NCI-H1694 treated with DMSO at 0.1 percent for 48 hours (cell line): ENCODE measurements around the gene OLFML2B.

Source experiments
- DNase-seq: peaks from one replicate; lab custom pipeline; 2025; lab: John Stamatoyannopoulos, UW

Gene OLFML2B

DNA sequence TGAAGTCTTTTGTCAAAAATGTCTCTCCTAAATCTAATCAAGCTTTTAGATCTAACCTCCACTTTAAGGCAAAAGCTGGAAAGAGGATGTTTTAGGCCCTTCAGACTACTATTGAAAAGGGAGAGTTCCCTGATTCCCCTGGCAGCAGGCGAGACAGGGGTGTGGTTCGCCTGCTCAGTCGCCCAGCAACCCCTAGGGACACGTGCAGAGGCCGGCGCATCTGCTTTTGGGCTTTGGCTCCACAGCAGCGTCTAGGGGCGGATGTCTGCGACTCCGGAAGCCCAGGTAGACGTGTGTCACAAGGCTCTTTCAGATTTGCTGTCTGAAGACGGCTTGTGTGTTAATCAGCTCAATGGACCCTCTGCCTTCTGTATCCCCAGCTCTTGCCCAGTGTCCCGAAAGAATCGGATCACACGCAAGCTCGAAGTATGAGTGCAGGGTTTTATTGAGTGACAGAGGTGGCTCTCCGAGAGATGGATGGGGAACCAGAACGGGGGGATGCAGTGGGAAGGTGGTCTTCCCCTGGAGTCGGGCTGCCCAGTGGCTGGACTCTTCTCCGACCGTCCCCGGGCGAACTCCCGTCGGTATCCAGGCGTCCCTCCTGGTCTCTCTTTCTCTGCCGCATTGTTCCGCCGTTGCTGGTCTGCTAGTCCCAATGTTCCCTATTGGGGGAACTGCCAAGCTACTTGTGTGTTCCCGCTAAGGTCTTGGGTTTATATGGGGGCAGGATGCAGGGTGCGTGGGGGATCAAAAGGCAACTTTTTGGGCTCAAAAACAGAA lies 45.5 kb downstream of the OLFML2B start:
- no peak for DNase-seq

DNA sequence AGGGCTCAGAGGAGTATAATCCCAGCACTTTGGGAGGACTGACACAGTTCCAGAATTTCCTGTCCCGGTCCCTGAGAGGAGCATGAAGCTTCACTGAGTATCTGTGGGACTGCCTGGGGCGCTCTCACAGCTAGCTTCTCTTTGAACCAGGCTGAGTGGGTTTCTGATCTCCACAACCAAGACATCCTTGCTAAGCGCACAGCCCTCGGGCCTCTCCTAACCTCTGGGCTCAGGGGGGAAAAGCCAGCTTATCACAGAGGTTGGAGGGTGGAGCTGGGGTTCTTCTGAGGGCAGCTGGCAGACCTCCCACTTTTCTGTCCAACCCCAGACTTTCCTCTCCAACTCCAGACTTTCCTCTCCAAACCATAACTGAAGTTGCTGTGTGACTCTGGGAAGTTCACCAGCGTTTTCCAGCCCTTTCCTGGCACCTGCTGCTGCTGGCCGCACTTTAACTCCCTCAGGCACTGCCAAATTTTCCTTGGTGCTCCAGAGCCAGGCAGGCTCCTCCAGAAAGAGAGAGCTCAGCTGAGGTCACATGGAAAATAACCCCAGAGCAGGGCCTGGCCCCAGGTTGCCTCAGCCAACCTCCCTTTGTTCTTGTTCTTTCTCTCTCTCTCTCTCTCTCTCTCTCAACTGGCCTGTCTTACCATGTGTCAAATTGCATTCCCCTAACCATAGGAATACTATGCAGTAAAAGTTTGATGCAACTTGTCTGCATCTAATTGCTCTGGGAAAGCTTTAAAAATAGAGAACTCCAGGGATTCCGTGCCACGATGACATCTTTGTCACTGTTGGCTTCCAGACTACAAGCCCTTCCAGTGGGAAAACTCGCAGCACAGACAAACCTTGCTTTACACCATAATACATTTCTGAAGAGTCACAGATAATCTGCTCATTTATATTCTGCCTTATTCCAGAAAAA lies 49.5 kb downstream of the OLFML2B start:
- no peak for DNase-seq

DNA sequence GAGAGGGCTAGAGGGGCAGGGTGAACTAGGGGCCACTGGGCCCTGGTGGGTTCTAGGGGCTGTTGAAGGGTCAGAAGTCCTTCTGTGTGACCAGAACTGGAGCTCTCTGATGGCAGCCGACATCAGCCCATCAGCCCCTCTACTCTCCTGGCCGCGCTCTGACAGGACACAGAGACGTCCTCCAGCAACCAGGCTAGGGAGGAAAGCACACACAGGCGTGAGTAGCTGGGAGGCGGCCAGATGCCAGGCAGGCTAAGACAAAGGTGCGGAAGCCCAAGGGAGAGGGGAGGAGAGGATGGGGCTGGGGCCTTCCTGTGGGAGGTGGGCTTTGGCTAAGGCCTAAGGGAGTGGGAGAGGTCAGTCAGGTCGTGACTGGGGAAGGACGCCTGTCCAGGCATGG lies 50.8 kb downstream of the OLFML2B start:
- no peak for DNase-seq

DNA sequence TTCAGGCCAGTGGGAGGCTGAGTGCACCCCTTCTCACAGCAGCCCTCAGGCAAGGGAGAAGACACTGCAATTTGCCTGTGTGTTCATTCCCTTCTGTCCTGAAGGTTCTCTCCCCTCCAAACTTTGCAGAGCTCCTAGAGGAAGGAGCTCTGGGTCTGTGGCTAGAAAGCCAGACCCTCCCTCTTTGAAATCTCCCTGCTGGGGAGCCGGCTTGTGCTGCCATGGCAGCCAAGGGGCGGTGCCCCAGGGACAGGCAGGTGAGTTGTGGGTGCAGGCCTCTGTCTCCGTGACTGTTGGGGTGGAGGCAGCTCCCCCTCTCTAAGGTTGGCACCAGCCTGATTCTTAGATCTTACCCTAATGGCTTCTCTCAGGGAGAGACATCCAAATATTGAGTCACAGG lies 53.0 kb downstream of the OLFML2B start:
- no peak for DNase-seq

DNA sequence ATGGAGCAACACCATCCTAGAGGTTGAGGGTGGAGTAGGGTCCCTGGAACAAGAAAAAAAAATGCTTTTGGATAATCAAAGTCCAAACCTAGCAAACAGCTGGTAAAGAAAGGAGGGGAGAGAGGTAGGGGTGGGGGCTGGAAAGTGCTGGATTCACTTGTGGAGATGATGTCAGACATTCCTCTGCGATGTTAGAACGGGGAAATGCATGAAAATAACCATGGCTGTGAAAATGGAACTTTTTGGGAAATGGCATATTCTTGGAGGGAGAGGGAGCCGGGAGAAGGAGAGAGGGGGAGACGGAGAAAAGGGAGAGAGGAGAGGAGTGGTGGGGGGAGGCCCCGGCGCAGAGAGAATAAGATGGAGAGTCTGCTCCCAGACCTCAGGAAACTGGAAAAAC lies 53.6 kb downstream of the OLFML2B start:
- DNase-seq = no peak

DNA sequence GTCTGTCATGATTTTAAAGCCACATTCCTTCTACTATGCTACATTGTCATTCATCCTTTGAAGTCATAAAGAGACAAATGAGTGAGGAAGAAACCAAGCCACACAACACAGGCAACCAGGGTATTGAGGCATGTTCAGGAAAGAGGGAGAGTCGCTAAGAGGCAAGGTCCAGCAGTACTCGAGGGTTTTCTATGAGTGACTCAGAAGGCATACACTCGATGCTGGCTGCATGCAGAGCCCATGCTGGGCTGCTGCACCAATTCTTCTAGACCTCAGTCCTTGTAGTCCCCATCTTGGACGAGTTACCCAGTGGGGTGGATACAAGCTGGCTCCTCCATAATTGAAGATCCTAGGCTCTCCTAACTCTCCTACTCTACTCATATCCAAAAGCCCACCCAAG lies 57.6 kb downstream of the OLFML2B start:
- no peak for DNase-seq

DNA sequence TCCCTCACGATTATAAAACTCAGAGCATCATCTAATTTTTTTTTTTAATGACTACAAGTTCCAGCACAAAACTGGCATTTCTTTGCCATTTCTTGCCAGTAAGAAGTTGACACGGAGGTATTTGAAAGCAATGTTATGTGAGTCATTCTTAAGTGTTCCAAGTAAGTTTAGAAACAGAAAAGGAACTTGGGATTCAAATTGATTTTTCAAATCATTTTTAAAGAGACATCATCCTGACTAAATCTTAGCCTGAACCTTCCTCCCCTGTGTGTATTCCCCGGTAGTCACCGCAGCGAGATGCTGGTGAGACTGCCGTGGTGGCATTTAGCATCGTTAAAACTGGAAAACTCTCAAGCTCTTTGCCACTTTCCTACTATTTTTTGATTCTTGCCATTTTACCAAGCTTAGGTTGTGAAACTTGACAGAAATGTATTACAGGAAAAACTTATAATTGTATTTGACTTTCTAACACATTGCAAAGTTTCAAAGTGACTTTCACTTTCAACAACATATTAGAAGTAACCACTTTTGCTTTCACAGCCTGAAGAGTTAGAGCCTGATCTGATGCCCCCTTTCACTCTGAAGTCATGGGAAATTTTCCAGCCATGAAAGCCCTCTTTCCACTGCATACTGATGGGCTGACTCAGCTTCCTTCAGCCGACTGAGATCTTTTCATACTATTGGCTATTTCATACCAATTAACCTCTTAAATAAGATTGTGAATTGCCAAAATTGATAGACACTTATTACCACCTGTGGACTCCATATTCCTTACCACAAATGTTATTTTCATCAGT lies 61.4 kb downstream of the OLFML2B start:
- DNase-seq = no peak

DNA sequence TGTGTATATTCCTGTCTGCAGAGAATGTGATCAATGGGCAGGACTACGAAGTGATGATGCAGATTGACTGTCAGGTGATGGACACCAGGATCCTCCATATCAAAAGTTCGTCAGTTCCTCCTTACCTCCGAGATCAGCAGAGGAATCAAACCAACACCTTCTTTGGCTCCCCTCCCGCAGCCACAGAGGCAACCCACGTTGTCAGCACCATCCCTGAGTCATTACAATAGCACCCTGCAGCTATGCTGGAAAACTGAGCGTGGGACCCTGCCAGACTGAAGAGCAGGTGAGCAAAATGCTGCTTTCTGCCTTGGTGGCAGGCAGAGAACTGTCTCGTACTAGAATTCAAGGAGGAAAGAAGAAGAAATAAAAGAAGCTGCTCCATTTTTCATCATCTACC lies 65.2 kb downstream of the OLFML2B start:
- no peak for DNase-seq

DNA sequence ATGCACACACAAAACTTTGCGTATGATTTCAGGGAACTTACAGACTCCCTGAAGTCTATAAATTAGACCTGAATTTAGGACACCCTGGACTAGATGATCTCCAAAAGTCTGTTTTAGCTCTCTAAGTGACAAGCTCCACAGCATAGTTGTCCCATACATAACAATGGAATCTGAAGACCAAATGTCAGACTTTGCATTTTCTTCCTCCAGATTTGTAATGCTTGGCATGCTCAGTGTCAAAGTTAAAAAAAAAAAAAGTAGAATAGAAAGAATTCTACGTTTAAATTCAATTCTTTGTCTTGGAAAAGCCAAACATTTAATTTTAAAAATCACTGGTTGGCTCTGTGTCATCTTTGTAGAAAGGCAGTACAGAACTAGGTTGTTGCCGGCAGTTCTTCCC lies 66.7 kb downstream of the OLFML2B start:
- no peak for DNase-seq

DNA sequence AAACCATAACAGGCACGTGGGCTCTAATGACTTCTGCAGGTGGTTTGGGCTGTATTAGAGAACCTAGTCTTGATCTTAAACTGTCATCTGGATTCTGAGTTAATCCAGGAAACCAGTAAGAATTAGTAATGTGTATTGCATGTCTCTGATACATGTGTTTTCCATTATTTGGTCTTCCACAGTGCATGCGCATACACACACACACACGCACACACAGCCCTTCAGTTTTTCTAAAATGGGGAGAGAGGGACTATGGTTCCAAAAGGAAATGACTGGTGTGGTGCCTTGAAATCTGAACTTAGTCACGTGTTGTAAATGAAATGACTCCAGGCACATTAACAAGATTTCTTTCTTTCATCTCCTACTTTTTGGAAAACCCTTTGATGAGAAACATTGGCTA lies 67.6 kb downstream of the OLFML2B start:
- no peak for DNase-seq

DNA sequence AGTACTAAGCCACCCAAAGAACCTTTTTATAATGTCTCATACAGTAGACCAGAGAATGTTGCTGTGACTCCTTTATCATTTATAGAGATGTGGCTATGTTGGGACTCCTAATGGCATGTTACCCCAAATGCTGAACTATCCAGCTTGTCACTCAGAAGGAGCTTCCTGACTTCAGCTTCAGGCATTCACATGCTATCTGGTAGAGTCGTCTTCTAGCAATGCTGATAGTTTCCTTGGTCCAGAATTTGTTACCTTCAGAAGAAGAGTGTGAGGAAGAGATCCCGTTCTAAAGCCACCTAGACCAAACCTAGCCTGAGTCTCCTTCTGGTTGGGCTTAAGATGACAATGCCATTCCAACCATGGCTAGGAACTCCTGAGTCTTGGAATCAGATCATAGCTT lies 68.1 kb downstream of the OLFML2B start:
- DNase-seq = no peak

DNA sequence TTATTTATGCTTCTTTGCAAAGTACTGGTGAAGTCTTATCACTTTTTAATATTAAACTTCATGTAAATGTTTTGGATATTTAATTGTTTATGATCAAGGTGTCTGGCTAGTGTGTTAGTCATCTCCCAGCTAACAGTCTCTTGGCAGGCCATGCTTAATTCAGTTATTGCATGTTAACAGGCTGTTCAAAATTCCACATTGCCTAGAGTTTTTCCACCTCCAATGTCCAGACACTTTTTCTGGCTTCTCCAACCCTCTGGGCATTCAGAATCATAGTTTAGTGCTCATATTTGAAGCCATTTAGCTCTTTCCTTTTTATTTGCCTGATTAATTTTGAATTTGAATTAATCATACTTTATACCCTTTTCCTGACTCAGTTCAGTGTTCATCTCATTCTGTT lies 69.2 kb downstream of the OLFML2B start:
- no peak for DNase-seq

DNA sequence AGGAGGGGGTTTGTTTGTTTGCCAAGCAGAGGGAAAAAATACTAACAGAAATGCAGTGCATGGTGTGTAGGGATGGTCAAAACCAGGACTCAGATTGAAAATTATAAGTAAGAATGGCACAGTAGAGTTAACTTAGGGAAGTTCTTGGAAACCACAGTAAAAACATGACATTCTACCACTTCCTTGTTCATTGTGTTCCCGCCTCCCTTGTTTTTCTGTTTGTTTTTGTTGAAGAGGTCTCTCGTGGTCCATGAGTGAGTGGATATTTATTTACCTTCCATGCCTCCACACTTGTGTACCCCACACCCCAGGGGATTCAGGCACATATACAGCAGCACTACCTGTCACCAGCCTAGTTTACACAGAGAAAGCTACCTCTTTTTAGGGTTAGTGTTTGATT lies 69.6 kb downstream of the OLFML2B start:
- DNase-seq = no peak

DNA sequence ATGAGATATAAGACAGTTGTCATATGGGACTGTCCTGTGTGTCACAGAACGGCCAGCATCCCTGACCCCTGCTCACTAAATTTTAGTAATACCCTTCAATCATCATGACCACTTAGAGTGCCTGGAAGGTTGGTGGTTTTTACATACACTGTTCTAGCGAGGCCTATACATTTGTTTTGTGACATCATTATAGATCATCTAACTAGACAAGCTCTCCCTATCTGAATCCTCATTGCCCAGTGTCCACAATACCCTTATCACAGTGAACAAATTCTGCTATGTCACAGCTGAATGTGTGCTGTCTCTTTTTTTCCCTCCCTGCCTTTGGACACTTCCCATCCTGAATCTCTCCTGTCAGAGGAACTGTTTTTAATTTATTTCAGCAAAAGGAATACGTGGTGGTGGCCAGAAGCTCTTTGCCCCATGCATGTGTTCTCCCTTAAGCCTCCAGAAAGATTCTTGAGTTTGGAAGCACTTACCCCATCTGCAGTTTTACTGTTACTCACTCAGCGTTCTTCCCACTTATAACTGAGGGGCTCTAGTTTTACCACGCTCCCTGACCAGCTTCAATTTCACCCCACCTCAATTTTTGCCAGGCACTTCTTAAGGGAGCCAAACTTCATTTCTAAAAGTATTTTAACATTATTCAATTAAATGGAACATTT lies 70.3 kb downstream of the OLFML2B start:
- DNase-seq = no peak

DNA sequence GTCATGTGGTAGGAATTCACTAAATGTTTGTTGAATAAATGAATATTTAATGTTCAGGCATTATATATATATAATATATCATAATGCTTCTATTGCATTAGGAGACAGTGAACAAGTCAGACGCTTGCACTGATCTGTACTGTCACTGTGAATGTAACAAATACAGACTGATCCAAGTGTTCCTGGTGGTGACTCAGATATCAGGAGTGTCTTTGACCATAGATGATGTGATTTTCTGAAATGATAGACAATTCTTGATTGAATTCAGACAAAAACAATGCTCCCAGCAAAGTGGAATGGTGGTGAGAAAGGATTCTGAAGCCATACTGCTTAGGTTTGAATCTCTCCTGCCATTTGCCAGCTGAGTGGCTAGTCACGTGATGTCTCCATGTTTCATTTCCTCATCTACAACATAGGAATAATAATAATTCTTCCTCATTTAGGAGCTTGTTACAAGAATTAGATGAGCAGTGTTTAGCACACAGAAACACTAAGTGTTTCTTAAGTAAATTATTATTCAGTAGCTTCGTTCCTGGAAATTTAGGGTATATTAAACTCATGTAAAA lies 71.0 kb downstream of the OLFML2B start:
- no peak for DNase-seq

DNA sequence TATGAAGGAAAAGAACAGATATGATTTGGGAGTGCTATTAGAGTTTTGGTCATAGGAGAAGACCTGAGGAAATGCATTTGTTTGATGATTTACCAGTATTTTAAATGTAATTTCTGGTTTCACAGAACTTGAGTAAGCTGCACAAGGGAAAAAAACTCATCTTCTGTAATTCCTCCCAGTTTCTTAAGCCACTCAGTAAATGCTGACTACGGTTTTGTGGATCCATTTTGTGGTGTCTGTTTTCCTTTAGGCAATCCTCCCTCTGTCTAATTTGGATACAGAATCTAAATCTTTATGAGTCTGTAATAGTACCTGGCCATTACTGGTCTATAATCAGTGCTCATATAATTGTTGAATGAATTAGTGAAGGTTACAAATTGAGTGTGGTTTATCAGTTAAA lies 72.0 kb downstream of the OLFML2B start:
- no peak for DNase-seq

DNA sequence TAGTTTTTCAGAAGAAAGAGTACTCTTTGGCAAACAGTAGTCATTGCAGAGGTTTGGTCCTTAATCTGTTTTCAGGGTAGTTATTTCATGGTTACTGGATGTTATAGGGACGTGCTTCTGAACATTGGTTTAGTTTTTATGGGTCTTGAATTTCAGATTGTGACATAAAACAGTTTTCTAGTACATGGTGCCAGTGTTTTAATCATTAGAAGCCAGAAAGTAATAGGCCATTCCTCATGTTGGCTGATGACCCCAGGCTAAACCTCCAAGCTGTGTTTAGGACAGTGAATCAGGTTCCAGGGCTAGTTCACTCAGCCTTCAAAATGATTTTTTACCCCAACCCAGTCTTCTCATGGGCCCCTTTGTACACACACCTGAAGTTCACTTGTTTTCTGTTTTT lies 73.3 kb downstream of the OLFML2B start:
- DNase-seq = no peak

DNA sequence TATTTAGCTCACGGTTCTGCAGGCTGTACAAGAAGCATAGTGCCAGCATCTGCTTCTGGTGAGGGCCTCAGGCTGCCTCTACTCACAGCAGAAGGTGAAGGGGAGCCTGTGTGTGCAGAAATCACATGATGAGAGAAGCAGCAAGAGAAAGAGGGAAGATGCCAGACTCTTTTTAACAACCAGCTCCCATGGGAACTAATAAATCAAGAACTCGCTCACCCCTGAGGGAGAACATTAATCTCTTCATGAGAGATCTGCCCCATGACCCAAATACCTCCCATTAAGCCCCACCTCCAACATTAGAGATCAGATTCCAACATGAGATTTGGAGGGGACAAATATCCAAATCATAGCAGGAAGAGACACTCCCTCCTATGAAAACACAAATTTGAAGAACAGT lies 74.1 kb downstream of the OLFML2B start:
- no peak for DNase-seq

DNA sequence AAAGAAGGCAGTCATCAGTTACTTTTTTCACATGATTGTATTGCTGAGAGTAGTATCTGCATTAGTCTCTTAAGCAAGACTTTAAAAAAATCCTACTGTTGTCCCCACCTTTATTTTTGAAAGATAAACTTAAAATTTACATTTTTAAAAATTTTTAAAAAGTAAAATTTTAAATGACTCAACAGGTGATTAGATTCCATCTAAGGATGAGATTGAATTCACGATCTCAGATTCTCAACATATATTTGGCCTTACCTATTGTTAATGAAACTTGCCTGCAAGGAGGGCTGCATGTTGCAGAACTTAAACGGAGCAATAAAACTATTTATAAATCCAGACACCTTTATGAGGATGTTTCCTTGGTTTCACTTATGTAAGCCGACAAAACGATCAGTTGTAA lies 75.2 kb downstream of the OLFML2B start:
- DNase-seq = no peak

DNA sequence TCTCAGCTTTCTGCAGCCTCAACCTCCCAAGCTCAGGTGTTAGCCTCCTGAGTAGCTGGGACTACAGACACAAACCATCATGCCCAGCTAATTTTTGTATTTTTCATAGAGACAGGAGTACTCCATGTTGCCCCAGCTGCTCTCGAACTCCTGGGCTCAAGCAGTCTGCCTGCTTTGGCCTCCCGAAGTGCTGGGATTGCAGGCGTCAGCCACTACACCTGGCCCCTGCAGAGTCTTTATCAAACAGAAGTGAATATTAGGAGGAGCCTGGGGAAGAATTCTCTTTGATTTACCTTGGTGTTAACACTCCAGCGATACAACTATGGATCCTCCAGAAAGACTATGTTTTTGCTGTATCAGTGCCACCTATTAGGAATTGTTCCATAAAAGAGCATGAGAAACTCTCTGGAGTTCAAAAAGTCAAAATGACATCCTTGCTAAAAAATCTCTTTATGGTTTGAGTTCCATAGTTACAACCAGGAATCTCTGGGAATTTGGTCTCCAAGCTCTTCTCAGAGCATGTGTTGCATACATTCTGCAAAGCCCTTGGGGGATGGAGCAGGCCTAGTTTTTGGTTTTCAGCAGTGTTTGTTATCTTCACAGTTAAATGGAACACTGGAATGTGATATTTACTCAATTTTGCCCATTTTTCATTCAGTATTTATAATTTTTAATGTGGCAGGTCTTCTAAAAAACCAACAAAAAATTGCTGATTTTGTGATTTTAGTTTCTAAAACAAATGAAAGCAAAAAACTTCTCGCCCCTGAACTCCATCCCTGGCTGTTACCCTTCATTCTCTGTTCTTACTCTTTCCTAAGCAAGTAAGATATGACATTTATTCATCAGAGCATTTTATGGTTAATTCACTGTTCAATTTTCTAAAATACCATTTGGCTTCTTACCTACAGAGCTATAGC lies 77.3 kb downstream of the OLFML2B start:
- no peak for DNase-seq
